Measurements from ENCODE around the gene PPP6R3. TPM values are rescaled to one million over a fixed set of nuclear protein-coding genes. Genes with fewer than 3 reads are reported as not detected.

PPP6R3 gene
- total and polyA plus RNA-seq, 2 of the 8 experiments (the other 6 are each of a cell fraction or from before 2014, with no cell fraction given): 44.6 to 150 TPM

GRCh38 chr11:68579455-68579854, 118.9 kb downstream of the PPP6R3 start (continued):
- no peak for TF ChIP-seq CHD7 (IDR thresholded peaks at IDR 0.05; ENCODE audit: insufficient replicate concordance, low read length)
- TF ChIP-seq RBBP5 (IDR thresholded peaks at IDR 0.05; ENCODE audit: borderline replicate concordance, low read depth, low read length): no peak
- no peak for TF ChIP-seq EZH2 (IDR thresholded peaks at IDR 0.05; ENCODE audit: low read depth, low read length, severe bottlenecking)
- TF ChIP-seq SIX5 (IDR thresholded peaks at IDR 0.05; ENCODE audit: low read depth, low read length): no peak
- no peak for TF ChIP-seq POLR2A (IDR thresholded peaks at IDR 0.05; ENCODE audit: control extremely low read depth in 1 of 2, low read depth in 2 of 2, low read length in 2 of 2)
- no peak for TF ChIP-seq CHD2 (IDR thresholded peaks at IDR 0.05; ENCODE audit: low read length)
- no peak for TF ChIP-seq KDM5A (IDR thresholded peaks at IDR 0.05; ENCODE audit: low read length)
